PC-9 (cell line): Measurements from ENCODE around the gene GPC5.
"Not testable (repeated sequence)": the region's sequence is repeated elsewhere in the genome, so short reads cannot be mapped to it uniquely, and the experiment has no call there.

ENCODE experiments used
- EZH2 ChIP-seq: fragments of 200-600 bp; sonication (generic); IDR thresholded peaks from 2 replicates; pipeline ENCODE4 v1.8.0; 2017; ENCODE audit warnings: antibody characterized with exemption, low read depth
- TF ChIP-seq, protein P1 (sequence below): fragments of 200-600 bp; sonication (generic); conservative IDR thresholded peaks from 2 replicates; pipeline ENCODE4 v1.6.1; 2017; ENCODE audit warnings: mixed run types, antibody characterized with exemption, mild to moderate bottlenecking, moderate library complexity

DNA sequence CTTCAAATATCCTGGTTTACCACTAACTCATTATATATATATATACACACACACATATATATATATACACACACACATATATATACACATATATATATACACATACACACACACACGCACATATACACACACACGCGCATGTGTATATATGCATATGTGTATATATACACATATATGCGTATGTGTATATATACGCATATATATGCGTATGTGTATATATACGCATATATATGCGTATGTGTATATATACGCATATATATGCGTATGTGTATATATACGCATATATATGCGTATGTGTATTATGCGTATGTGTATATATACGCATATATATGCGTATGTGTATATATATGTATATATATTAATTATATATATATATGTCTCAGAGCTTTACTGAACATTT, 275.9 kb downstream of the GPC5 start:
- TF ChIP-seq, protein P1, sequence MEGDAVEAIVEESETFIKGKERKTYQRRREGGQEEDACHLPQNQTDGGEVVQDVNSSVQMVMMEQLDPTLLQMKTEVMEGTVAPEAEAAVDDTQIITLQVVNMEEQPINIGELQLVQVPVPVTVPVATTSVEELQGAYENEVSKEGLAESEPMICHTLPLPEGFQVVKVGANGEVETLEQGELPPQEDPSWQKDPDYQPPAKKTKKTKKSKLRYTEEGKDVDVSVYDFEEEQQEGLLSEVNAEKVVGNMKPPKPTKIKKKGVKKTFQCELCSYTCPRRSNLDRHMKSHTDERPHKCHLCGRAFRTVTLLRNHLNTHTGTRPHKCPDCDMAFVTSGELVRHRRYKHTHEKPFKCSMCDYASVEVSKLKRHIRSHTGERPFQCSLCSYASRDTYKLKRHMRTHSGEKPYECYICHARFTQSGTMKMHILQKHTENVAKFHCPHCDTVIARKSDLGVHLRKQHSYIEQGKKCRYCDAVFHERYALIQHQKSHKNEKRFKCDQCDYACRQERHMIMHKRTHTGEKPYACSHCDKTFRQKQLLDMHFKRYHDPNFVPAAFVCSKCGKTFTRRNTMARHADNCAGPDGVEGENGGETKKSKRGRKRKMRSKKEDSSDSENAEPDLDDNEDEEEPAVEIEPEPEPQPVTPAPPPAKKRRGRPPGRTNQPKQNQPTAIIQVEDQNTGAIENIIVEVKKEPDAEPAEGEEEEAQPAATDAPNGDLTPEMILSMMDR, result not testable (repeated sequence)
- not testable (repeated sequence) for TF ChIP-seq EZH2
